NCI-H1105 (cell line): ENCODE measurements around the gene SYT2.
A peak's percentile ranks its signal among the peaks of the same experiment; 100 is the strongest.

Source experiments
- DNase-seq: peaks from one replicate; lab custom pipeline; 2025; lab: John Stamatoyannopoulos, UW

SYT2 gene

DNA sequence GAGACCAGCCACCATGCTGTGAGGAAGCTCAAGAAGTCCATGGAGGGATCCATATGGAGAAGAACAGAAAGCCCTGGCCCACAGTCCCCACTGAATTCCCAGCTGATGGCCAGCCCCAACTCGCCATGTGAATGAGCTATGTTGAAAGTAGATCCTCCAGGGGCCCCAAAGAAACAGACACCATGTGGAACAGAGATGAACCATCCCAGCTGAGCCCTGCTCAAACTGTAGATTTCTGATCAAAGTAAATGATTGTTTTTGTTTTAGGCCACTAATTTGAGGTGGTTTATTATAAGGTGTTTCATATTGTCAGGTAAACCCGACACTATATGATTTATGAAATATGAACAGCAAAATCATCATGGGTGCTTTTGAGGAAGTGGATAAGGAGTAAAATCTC, 32.8 kb downstream of the SYT2 start:
- no peak for DNase-seq

DNA sequence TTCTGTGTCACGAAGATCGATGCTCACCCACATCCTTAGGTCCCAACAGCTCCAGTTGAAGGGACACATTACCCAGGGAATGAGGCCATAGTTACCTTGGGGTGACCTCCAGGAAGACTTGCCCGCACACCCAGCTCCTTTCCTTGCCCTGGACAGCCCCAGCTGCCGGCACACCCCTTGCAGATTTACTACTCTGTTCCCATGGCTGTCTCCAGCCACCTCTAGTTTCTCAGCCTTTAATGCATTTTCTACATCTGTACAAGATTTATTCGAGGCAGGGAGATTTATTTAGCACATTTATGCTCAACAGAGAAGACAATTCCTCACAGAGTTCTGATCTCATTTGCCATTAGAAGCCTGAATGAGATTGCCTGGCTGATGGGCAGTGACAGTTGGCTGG, 36.7 kb downstream of the SYT2 start:
- no peak for DNase-seq

DNA sequence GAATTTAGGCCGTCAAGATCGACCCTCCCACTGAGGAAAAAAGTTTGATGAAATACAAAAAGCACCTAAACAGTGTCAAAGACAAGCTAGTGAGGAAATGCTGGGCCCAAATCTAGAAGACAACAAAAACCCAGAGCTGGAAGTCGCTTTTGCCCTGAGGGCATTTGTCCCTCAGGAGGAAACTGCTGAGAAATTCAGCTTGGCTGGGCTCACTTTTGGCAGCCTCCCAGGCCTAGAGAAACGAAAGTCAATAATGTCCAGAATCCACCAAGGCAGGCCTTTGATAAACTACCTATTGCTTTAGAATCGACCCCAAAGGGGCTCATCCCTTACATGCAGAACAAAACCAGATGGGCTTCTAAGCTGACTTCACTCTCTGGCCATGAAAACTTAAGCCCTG, 38.9 kb downstream of the SYT2 start:
- DNase-seq, result no peak

DNA sequence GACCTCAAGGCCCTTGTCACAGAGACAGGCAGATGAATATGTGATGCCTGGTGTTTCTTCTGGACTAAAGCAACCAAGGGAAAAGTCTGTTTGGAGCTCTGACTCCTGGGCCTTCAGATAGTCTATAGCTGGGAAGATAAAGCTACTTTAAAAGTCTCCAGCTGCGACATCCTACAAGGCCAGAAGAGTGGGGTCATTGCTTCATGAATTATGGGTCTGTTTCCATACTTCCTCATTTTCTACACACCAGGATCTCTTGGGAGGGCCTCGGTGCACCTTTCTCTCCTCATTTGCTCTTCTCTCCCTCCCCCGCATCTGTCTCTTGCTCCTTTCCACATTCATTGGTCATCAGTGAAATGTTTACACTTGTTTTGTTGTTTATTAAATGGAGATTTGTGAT, 44.8 kb downstream of the SYT2 start:
- no peak for DNase-seq

DNA sequence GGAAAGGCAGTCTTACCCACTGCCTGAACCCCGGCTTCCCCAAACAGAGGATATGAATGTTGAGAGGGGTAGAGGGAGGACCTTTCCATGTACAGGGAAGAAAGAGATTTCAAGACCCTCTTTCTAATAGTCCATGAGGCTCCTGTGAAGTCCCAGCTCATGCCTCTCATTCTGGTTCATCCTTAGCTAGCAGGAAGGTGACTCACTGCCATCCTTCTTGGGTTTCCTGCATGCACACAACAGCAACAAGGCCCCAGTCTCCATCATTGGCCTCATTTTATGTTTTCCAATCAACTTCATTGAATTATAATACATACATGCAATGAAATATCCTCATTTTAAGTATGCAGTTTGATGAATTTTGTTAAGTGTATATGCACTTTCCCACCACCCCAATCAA, 46.2 kb downstream of the SYT2 start:
- DNase-seq, result no peak

DNA sequence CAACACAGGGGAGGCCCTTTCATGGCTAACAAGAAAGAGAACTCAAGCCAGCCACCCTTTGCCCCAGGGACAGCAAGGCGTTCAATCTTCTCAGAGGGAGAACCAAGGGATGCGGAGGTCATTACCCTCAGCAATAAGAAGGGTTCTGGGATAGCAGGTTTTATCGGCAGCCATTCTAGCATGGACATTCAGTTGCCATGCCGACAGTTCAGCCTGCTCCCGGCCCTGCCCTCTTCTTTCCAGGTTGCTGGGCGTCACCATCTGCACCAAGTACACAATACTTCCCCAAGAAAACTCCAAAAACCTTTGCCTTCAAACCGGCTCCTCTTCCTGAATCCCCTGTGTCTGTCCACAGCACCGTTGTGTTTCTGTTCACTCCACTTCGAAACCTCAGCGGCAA, 47.1 kb downstream of the SYT2 start:
- no peak for DNase-seq

DNA sequence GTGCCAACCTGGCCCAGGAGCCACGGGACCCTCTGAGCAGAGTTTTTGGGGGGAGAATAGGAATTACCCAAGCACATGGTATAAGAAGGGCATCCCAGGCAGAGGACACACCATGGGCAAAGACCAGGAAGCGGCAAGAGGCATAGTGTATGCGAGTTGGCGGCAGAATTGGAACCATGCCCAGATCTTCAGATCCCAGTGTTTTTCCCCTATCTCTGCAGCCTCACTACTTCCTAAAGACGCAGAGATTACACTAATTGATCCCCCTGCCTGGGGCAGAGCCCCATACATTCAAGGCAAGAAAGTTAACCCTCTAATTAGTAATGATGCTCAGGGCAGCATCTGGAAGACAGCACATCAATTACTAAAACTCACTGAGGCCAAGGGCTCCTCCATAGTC, 48.2 kb downstream of the SYT2 start:
- DNase-seq, result peak; percentile 57

DNA sequence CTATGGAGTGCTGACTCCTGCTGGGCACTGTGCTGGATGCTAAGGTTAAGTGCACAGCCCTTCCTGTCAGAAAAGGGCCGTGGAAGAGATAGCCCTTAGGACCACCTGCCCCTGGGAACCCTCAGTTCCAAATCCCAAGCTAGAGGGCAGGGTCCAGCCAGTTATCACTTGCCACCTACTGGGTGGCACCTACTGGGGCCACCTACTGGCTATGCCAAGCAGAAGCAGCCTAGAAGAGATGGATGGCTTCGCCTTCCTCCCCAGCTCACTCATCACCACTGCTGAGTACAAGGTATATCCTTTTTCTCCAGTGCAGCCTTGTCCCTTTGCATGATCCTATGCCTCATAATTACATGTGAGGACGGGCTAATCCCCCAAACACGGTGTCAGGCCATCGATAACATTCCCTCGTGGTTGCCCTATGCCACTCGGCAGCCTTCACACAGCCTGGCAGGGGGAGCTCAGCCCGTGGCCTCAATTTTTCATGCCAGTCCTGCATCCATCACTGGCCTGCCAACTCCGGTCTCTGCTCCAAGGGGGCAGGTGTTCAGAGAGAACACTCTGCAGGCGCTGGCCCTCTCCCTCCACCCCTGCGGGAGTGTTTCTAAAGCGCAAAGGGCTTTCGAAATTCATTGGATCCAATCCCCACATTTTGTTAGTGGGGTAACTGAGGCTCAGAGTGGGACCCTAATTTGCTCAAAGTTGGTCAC, 49.0 kb downstream of the SYT2 start:
- no peak for DNase-seq

DNA sequence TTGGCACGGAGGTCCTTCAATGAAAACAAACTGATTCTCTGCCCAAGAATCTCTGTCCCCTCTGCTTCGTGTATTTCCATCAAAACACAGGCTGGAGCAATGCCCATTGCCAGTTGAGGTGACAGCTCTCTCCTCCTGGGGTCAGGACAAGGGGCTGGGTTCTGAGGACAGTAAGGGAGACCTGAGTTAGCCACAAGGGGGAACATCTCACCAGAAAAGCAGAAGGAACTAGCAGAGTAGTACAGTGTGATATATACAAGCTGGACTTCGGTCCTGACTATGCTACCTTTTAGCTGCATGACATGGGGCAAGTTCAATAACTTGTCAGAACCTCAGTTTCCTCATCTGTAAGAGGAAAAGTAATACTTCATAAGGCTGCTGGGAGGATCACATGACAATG, 50.3 kb downstream of the SYT2 start:
- no peak for DNase-seq

DNA sequence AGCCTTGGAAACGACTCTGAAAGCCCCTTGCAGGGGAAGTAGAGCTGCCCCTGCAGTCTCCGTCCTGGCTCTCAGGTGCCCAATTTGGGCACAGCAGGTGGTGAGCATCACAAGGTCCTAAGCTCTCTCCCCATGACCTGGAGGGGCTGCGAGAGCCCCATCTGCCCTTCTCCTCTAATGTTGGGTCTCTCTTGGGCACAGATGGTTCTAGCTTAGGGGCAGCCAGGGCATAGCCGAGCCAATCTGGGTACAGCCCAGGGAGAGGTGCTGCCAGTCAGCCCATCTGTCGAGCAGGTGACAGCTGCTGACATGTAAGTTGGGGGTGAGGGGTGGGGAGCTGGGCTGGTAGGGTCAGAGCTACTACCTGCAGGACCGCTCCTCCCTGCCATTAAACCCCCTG, 50.7 kb downstream of the SYT2 start:
- no peak for DNase-seq

DNA sequence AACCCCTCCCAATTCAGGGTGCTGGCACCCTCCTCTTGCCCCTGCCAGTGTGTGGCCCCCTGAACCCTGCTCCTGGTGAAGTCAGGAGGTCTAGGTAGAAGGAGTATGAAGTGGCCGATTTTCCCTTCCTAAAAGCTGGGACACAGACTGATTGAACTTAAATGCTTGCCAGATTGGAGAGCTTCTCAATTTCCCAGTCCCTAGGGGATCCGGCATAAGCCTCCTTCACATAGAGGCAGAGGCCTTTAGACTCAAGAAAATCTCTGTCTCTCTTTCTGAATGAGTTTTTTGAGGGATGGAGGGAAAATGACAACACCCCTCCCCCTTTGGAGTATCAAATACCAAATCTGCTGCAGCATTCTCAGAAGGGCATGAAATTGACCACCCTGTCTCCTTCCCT, 51.5 kb downstream of the SYT2 start:
- DNase-seq, result no peak

DNA sequence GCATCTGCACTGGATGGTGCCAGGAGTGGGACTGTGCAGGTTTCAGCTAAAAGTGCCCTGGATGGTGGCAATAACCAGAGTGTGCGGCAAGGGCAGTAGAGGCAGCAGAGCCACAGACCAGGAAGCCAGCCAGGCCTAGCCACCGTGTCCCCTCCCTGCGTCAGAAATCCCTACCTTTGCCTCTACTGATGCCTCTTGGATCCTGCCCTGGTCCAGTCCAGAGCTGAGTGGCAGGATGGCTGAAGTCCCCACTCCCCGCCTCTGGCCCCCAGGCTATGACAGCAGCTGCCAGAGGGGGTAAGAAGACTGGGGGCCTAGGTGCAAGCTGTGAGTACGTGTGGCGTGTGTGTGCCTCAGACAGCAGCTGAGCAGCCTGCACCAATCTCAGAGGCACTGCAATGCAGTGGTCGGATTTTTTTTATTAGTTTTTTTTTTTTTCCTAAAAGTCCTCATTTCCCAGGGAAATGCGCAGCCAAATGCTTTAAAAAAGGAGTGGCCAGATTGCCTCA, 51.9 kb downstream of the SYT2 start:
- DNase-seq, result no peak

DNA sequence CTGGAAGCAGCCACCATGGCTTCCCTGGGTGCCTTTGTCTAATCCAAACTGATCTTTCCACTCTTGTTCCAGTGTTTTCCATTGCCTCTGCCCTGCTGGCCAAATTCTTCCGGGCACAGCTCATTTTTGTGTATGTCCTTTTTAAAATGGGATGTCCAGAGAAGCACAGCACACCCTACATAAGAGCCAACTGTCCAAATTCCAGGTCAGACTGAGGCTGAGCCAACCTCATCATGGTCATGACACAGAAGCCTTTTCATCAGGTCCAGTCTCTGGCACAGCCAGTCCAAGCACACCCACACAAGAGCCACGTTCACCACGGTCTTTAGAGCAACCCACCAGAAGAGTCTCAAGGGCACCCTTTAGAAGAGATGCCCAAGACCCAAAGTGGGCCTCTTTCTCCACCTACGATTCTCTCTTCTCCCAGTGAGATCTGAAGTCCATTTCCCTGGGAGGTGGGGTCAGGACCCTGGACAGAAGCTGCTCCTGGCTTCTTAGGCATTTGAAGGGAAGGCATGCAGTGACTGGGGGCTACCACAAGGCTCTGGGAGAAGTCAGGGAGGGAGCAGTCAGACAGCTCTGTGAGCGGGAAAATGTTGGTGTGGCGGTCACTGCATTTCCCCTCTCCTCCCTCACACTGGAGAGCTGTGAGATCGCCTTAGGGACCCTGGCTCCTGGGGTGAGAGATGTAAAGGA, 53.2 kb downstream of the SYT2 start:
- no peak for DNase-seq

DNA sequence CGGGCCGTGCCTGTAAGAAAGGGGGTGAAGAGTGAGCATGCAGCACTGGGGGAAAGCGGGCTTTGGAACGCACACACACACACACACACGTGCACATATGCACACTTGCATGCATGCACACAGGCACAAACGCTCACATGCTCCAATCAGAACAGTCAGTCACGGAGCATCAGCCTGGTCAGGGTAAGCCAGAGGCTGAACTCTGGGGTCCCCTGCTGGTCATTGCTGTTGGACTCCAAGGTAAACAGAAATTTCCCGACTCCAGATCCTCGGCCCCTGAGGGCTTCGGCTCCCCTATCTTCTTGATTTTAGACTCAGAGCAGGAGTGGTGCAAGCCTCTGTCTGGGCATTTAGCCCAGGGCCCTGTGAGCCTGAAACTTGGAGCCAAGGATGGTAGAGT, 54.2 kb downstream of the SYT2 start:
- no peak for DNase-seq

DNA sequence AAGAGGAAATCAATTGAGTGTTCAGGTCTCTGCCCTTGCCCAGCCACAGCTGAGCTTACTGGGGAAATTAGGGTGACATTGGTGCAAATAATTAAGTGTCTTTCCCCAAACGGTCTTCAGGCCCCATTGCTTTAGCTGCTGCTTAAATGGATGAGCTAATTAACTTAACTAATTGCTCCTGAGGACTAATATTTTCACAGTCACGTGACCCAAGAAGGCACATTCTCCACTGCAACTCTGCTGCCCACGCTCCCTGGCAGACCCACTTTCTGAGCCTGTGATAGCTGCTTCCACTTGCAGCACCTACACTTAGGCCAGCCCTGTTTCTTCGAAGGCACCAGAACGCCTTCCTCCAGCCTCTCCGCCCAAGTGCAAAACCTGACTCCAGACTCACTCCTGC, 56.2 kb downstream of the SYT2 start:
- DNase-seq, result no peak

DNA sequence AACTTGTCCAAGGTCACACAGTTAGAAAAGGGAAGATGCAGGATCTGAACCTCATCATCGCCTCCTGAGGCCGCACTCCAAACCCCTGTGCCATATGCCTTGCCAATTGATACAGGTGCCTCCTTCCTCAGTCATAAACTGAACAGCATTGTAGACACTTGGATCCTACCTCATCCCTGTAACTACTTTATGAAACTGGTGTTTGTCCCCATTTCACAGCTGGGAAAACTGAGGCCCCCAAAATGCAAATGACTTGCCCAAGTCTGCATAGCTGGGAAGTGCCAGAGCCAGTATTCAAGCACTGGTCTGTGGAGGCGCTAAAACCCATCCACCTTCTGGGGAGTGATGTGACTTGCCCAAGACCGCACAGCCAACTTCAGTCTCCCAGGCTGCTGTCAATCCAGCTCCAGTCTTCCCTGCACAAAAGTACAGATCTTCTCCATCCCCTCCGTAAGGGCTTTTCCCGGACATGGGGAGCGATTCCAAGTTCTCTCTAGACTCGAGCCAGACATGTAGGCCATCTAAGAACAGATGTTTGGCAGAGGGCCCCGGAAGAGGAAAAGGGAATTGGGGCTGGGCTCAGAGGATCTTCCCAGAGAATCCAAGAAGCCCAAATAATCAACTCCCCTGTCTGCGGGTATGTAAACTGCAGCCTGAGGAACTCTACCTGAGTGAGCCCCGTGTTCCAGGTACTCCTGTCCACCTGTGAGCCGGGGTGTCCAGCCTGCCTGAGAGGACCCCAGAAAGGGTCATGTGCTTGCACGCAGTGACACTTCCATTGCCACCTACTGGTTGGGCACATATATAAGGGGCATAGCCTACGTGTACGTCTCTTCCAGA, 60.5 kb downstream of the SYT2 start:
- DNase-seq, result no peak

DNA sequence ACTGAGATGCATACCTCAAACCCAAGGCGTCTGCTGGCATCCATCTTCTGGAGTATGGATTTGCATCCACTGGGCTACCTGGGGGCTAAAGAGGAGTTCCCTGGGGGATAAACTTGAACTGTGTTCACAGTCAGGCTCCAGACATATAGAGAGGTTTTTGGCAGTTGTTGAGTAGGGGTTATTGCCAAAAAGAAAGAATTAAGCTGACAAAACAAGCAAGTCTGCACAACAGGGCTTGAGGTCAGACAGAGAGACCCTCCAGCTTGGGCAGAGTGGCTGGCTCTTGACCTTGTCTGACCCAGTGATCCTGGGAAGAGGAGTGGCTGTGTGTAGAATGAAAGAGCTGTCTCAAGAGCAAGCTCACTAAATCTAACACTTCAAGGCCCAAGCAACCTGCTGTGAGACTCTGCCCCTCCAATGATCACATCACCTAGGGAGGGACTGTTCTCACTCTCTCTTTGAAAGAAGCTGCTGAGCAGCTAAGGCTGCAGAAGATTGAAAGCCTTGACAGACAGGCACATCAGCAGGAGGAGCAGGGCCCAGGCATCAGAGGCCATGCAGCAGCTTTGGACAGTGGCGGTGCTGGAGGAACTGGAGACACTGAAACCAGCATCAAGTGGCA, 61.5 kb downstream of the SYT2 start:
- DNase-seq, result no peak

DNA sequence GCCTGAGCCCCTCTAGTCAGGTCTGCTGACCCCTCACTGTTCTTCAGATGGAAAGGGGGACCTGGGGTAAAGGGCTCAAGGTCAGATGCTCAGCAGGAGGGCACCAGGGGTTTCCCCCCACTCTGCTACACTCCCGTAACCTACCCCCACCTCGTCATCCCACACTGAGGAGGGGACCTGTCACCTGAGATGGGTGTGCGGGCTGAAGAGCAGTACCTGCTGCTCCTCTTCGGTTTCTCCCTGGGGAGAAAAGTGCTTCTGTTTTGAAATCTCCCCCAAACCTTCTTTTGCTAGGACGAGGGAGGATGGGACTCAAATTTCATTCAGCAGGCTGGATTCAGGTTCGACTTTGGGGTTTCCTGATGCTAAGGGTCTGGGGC, 65.2 kb downstream of the SYT2 start:
- no peak for DNase-seq

DNA sequence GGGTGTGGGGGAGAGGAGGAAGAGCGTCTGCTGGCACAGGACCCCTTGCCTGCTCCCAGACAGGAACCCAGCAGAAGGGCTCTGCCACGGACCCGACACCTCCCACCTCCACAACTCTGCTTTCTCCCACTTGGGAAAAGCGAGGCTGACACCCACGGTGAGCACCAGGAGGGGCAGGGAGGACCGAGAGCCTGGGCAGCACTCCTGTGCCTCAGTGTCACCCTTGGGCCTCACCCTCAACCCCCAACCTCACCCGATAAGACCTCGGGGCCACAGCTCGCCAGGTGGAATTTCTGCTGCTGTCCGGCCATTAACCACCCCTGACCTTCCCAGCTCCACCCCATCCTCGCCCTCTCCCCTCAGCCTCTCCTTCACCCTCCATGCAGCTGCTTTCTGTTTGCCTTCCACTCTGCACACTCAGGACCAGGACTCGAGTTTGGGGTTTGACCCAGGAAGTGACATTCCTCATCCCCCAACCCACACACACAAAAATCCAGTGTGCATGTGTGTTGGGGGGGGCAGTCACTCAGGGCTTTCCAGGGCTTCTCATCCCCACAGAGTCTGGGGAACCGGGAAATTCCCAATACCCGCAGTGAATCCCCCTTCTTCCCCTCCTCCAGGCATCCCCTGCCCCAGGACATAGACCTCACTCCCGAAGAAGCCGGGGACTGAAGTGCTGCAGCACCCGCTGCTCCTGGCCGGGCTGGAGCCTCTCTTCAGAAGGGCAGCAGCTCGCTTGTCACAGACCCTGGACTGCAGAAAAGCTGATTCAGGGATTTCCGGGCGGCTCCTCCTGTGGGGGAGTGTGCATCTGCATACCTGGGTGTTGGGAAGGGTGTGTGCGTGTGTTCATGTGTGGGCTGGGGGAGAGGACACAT, 65.8 kb downstream of the SYT2 start:
- no peak for DNase-seq

DNA sequence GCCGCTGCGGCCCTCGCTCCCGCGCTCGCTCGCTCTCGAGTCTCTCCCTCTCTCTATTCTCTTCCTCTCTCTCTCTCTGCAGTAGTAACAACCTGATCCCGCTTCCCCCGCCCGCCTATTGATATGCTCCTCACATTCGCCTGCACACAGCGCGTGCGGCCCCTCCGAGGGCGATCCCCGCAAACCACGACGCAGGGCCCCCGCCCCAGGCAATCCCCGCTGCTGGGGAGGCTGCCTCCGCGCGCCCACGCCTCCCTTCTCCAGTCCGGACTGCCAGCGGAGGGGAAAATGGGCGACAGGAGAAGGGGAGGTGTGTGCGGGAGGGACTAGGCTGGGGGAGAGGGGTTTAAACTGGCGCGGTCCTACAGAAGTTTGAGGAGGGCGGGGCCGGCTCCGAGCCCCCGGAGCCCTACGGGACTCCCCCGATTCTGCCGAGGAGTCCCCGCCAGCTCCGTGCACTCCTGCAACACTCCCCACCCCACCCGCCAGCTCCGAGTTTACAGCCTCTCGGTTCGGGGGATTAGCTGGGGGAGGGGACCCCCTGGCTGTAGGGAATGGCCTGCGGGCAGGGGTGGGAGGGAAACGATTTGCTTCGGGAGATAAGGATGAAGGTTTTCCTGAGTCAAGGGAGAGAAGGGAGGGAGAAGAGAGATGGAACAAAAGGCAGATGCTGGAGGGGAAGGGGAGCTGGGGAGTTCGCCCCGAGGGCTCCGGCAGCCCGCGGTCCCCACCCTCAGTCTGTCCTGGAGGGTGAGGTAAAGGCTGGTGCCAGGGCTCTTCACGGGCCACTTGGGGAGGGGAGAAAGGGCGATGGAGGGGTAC, 66.6 kb downstream of the SYT2 start:
- no peak for DNase-seq
